HG02759 (cell line): ENCODE data around the gene SOX8.
"Not testable (repeated sequence)": the region's sequence is repeated elsewhere in the genome, so short reads cannot be mapped to it uniquely, and the experiment has no call there.

Experiments used
- ATAC-seq: cut with Tn5 transposase; IDR thresholded peaks from one replicate; pipeline ENCODE4 v1.9.1; 2021; ENCODE audit warnings: mild to moderate bottlenecking, moderate library complexity; ENCODE audit not compliant: unreplicated experiment

SOX8 gene

GRCh38 chr16:981695-982144 is at the start of gene SOX8:
TSS of gene SOX8 (plus strand) at chr16:981770. CDS start at chr16:981923, 153 bp downstream.
- ATAC-seq, result no peak

- ATAC-seq, result no peak
Observed at GRCh38 chr16:932831-933330, 48.7 kb upstream of the SOX8 start.

GRCh38 chr16:933581-933980 is 48.0 kb upstream of the SOX8 start:
- no peak for ATAC-seq

- ATAC-seq, result no peak
Observed at GRCh38 chr16:934178-934577, 47.4 kb upstream of the SOX8 start.

GRCh38 chr16:935684-936083 is 45.9 kb upstream of the SOX8 start:
- no peak for ATAC-seq

GRCh38 chr16:937311-937710 is 44.3 kb upstream of the SOX8 start:
- ATAC-seq, result no peak

- ATAC-seq, result no peak
Observed at GRCh38 chr16:937723-938122, 43.8 kb upstream of the SOX8 start.

GRCh38 chr16:938136-938535 is 43.4 kb upstream of the SOX8 start:
- ATAC-seq, result no peak

- ATAC-seq, result no peak
Observed at GRCh38 chr16:938752-939151, 42.8 kb upstream of the SOX8 start.

- no peak for ATAC-seq
Observed at GRCh38 chr16:939311-939710, 42.3 kb upstream of the SOX8 start.

- no peak for ATAC-seq
Observed at GRCh38 chr16:939941-940340, 41.6 kb upstream of the SOX8 start.

GRCh38 chr16:942436-943060 is 39.0 kb upstream of the SOX8 start:
- no peak for ATAC-seq

GRCh38 chr16:943971-944370 is 37.6 kb upstream of the SOX8 start:
- no peak for ATAC-seq

GRCh38 chr16:945271-946047 is 36.1 kb upstream of the SOX8 start:
- ATAC-seq, result no peak

- ATAC-seq, result no peak
Observed at GRCh38 chr16:946048-946395, 35.5 kb upstream of the SOX8 start.

- no peak for ATAC-seq
Observed at GRCh38 chr16:947255-947921, 34.2 kb upstream of the SOX8 start.

- not testable (repeated sequence) for ATAC-seq
Observed at GRCh38 chr16:947922-948303, 33.7 kb upstream of the SOX8 start.

- not testable (repeated sequence) for ATAC-seq
Observed at GRCh38 chr16:948767-949166, 32.8 kb upstream of the SOX8 start.

GRCh38 chr16:950733-951573 is 30.6 kb upstream of the SOX8 start:
- ATAC-seq, result not testable (repeated sequence)

GRCh38 chr16:951660-952301 is 29.8 kb upstream of the SOX8 start:
- no peak for ATAC-seq
